ENCODE data around the gene ANP32A. TPM values are rescaled to one million over a fixed set of nuclear protein-coding genes. Genes with fewer than 3 reads are reported as not detected.

The ANP32A gene
- total RNA-seq, 2 experiments from 2014 or later: 55.1 to 57.3 TPM

DNA sequence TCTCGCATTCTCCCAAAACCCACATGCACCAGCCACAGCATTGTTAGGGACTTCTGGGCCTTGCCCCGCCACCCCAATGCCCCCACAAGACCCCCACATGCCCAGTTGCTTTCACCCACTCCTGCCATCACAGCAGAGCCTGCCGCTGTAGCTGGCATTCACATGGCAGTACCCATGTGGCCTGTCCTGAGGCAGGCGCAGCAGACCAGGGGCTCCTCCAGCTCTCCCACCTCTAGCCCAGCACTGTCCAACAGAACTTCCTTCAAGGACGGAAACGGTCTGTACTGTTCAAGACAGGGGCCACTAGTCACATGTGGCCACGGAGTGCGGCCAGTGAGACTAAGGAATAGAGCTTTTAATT, 32.5 kb downstream of the ANP32A start:
- Mint-ChIP-seq H3K9me3 (no peaks in the 10 kb centered on the region), H3K36me3 (ENCODE audit: low read depth) (peaks cover 61% of the 10 kb centered on the region), H3K4me1 (ENCODE audit: low read depth) (peaks cover 51% of the 10 kb centered on the region), H3K27me3 (no peaks in the 10 kb centered on the region), H3K27ac (peak overlapping the region; percentile 85), H3K4me3 (no peak overlapping the region)
- intact Hi-C loops (cut with DNase I, micrococcal nuclease): no loop called here
- ATAC-seq (ENCODE audit: poor library complexity): no peak
- Histone ChIP-seq H3K27me3 (ENCODE audit: control insufficient read depth in 1 of 2, insufficient read depth in 2 of 2, low read length in 2 of 2) (no peaks in the 10 kb centered on the region), H3K9me3 (ENCODE audit: control insufficient read depth in 1 of 2, insufficient read depth in 1 of 2, low read length in 2 of 2) (no peaks in the 10 kb centered on the region), H3K27ac (ENCODE audit: low read depth in 1 of 2, low read length in 2 of 2) (peak overlapping the region in 1 of 2 donors; percentile 8), H3K4me1 (ENCODE audit: insufficient read depth, low read length) (peaks cover 62% of the 10 kb centered on the region), H3K4me3 (ENCODE audit: low read length) (no peak overlapping the region), H3K36me3 (ENCODE audit: insufficient read depth, low read length) (peaks cover 60% of the 10 kb centered on the region)
- POLR2A ChIA-PET: interaction anchor here (1.1 to 1.3 kb wide), 2 partner anchors 29 to 31 kb away, joined by 3 to 5 read pairs; no protein-coding TSS in a partner anchor
- no peak for DNase-seq
- TF ChIP-seq, protein P1, sequence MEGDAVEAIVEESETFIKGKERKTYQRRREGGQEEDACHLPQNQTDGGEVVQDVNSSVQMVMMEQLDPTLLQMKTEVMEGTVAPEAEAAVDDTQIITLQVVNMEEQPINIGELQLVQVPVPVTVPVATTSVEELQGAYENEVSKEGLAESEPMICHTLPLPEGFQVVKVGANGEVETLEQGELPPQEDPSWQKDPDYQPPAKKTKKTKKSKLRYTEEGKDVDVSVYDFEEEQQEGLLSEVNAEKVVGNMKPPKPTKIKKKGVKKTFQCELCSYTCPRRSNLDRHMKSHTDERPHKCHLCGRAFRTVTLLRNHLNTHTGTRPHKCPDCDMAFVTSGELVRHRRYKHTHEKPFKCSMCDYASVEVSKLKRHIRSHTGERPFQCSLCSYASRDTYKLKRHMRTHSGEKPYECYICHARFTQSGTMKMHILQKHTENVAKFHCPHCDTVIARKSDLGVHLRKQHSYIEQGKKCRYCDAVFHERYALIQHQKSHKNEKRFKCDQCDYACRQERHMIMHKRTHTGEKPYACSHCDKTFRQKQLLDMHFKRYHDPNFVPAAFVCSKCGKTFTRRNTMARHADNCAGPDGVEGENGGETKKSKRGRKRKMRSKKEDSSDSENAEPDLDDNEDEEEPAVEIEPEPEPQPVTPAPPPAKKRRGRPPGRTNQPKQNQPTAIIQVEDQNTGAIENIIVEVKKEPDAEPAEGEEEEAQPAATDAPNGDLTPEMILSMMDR (IDR thresholded peaks at IDR 0.05): no peak
- CTCF ChIA-PET: interaction anchor here (0.6 kb wide), 1 partner anchor 1293 kb away, joined by 4 read pairs; no protein-coding TSS in a partner anchor

DNA sequence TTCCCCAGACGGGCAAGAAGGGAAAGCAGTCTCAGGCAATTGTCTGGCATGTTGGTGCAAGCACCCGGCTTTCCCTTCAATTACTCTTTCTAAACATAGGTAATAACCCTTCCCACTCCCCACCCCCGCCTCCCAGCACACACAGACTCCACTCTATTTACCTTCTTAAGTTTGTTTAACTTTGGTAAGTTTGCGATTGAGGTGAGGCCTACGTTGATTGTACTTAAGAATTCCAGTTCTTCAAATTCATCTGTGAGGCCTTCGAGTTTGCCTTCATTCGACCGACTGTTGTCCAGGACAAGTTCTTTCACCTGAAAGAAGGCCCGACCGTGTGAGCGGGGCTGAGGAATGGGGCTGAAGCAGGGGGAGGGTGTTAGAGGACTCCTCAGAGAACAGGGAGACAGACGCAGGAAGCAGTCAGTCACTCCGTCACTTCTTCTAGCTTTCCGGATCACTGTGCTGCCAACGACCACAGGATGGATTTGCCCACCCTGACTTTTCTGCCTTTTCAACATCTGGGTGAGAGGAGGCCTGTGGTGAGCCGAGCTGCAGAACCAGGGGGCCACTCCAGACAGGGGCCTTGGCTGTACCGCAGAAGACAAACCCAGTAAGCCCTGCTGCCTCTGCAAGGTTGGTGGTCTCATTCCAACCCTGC, 33.0 kb downstream of the ANP32A start:
- ATAC-seq (ENCODE audit: poor library complexity): no peak
- Histone ChIP-seq H3K27me3 (ENCODE audit: control insufficient read depth in 1 of 2, insufficient read depth in 2 of 2, low read length in 2 of 2) (no peaks in the 10 kb centered on the region), H3K4me1 (ENCODE audit: insufficient read depth, low read length) (peaks cover 62% of the 10 kb centered on the region), H3K27ac (ENCODE audit: low read depth in 1 of 2, low read length in 2 of 2) (peak overlapping the region in 1 of 2 donors; percentile 8), H3K9me3 (ENCODE audit: control insufficient read depth in 1 of 2, insufficient read depth in 1 of 2, low read length in 2 of 2) (no peaks in the 10 kb centered on the region), H3K4me3 (ENCODE audit: low read length) (no peak overlapping the region), H3K36me3 (ENCODE audit: insufficient read depth, low read length) (peaks cover 65% of the 10 kb centered on the region)
- H3K36me3 Mint-ChIP-seq (ENCODE audit: low read depth): peaks cover 67% of the 10 kb centered on the region
- POLR2A ChIA-PET: interaction anchor here (1.1 kb wide), 1 partner anchor 31 kb away, joined by 3 read pairs; no protein-coding TSS in a partner anchor
- DNase-seq: no peak
- no peaks in the 10 kb centered on the region for H3K9me3 Mint-ChIP-seq
- intact Hi-C loops (cut with DNase I, micrococcal nuclease): no loop called here
- H3K4me3 Mint-ChIP-seq: no peak overlapping the region
- no peaks in the 10 kb centered on the region for H3K27me3 Mint-ChIP-seq
- peak overlapping the region; percentile 85 for H3K27ac Mint-ChIP-seq
- TF ChIP-seq, protein P1 (IDR thresholded peaks at IDR 0.05): no peak
- CTCF ChIA-PET: no interaction called here
- H3K4me1 Mint-ChIP-seq (ENCODE audit: low read depth): peaks cover 51% of the 10 kb centered on the region

DNA sequence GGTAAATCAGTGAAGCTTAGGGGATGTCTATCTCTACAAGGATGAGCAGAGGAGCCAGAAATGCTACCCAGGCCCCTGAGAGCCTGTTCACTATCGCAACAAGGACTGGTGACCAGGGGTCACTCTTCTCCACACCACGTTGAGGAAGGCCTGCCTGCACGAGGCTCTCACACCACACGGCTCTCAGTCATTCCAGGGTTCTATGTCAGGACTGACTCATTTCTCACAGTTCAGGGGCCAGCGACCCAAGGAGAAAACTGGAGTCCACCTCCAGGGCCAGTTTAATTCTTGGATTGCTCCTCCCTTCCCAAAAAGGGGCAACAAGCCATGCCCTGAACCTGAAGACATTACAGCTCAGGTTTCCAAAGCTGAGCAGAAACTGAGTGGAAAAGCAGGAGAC, 33.9 kb downstream of the ANP32A start:
- intact Hi-C loops (cut with DNase I, micrococcal nuclease): no loop called here
- ChIA-PET CTCF (interaction anchor here (0.8 kb wide), 1 partner anchor 89 kb away, joined by 3 read pairs; no protein-coding TSS in a partner anchor), POLR2A (no interaction called here)
- Mint-ChIP-seq H3K4me1 (ENCODE audit: low read depth) (peaks cover 51% of the 10 kb centered on the region), H3K27ac (peak overlapping the region; percentile 54), H3K27me3 (no peaks in the 10 kb centered on the region), H3K4me3 (no peak overlapping the region), H3K36me3 (ENCODE audit: low read depth) (peaks cover 76% of the 10 kb centered on the region), H3K9me3 (no peaks in the 10 kb centered on the region)
- Histone ChIP-seq H3K4me3 (ENCODE audit: low read length) (no peak overlapping the region), H3K9me3 (ENCODE audit: control insufficient read depth in 1 of 2, insufficient read depth in 1 of 2, low read length in 2 of 2) (no peaks in the 10 kb centered on the region), H3K27me3 (ENCODE audit: control insufficient read depth in 1 of 2, insufficient read depth in 2 of 2, low read length in 2 of 2) (no peaks in the 10 kb centered on the region), H3K36me3 (ENCODE audit: insufficient read depth, low read length) (peaks cover 74% of the 10 kb centered on the region), H3K27ac (ENCODE audit: low read depth in 1 of 2, low read length in 2 of 2) (no peak overlapping the region), H3K4me1 (ENCODE audit: insufficient read depth, low read length) (peaks cover 62% of the 10 kb centered on the region)
- no peak for ATAC-seq (ENCODE audit: poor library complexity)
- DNase-seq: no peak
- TF ChIP-seq, protein P1 (IDR thresholded peaks at IDR 0.05): no peak
